GM21825 (cell line): Measurements from ENCODE around the gene HSD17B12.
"Not testable (repeated sequence)": the region's sequence is repeated elsewhere in the genome, so short reads cannot be mapped to it uniquely, and the experiment has no call there.

Experiments used
- ATAC-seq: cut with Tn5 transposase; IDR thresholded peaks from one replicate; pipeline ENCODE4 v1.9.1; 2021; ENCODE audit warnings: mild to moderate bottlenecking, moderate library complexity; ENCODE audit not compliant: unreplicated experiment

Gene HSD17B12

GRCh38 chr11:43680521-43681400 lies at the start of gene HSD17B12:
Gene HSD17B12 (plus strand): TSS chr11:43680738. CDS start chr11:43680828, 90 bp downstream.
- ATAC-seq = peak; percentile 98

- no peak for ATAC-seq
These were observed 48.8 kb upstream of the HSD17B12 start for GRCh38 chr11:43631732-43632131.

- no peak for ATAC-seq
These were observed 48.4 kb upstream of the HSD17B12 start for GRCh38 chr11:43632181-43632580.

- no peak for ATAC-seq
These were observed 41.8 kb upstream of the HSD17B12 start for GRCh38 chr11:43638717-43639116.

- ATAC-seq = no peak
These were observed 41.3 kb upstream of the HSD17B12 start for GRCh38 chr11:43639224-43639623.

- no peak for ATAC-seq
These were observed 40.6 kb upstream of the HSD17B12 start for GRCh38 chr11:43639920-43640319.

- peak; percentile 100 for ATAC-seq
These were observed 36.5 kb upstream of the HSD17B12 start for GRCh38 chr11:43643898-43644620.

GRCh38 chr11:43644621-43645299 lies 35.8 kb upstream of the HSD17B12 start:
- ATAC-seq = no peak

GRCh38 chr11:43646767-43647166 lies 33.8 kb upstream of the HSD17B12 start:
- ATAC-seq = no peak

- no peak for ATAC-seq
These were observed 31.6 kb upstream of the HSD17B12 start for GRCh38 chr11:43648888-43649287.

- no peak for ATAC-seq
These were observed 31.0 kb upstream of the HSD17B12 start for GRCh38 chr11:43649501-43649900.

- no peak for ATAC-seq
These were observed 30.6 kb upstream of the HSD17B12 start for GRCh38 chr11:43649921-43650320.

GRCh38 chr11:43663018-43663417 lies 17.5 kb upstream of the HSD17B12 start:
- not testable (repeated sequence) for ATAC-seq

GRCh38 chr11:43664295-43664694 lies 16.2 kb upstream of the HSD17B12 start:
- no peak for ATAC-seq

GRCh38 chr11:43671284-43671683 lies 9.3 kb upstream of the HSD17B12 start:
- ATAC-seq = not testable (repeated sequence)

- no peak for ATAC-seq
These were observed 6.0 kb upstream of the HSD17B12 start for GRCh38 chr11:43674560-43674959.

GRCh38 chr11:43676933-43677332 lies 3.6 kb upstream of the HSD17B12 start:
- ATAC-seq = no peak

GRCh38 chr11:43681401-43681942 lies 934 bp downstream of the HSD17B12 start:
- ATAC-seq = no peak

GRCh38 chr11:43682081-43682480 lies 1.5 kb downstream of the HSD17B12 start:
- not testable (repeated sequence) for ATAC-seq

GRCh38 chr11:43685440-43685839 lies 4.9 kb downstream of the HSD17B12 start:
- no peak for ATAC-seq

GRCh38 chr11:43686207-43686606 lies 5.7 kb downstream of the HSD17B12 start:
- ATAC-seq = no peak
